ENCODE measurements around the gene FN3KRP. TPM values are rescaled to one million over a fixed set of nuclear protein-coding genes. Genes with fewer than 3 reads are reported as not detected.

Gene FN3KRP, protein sequence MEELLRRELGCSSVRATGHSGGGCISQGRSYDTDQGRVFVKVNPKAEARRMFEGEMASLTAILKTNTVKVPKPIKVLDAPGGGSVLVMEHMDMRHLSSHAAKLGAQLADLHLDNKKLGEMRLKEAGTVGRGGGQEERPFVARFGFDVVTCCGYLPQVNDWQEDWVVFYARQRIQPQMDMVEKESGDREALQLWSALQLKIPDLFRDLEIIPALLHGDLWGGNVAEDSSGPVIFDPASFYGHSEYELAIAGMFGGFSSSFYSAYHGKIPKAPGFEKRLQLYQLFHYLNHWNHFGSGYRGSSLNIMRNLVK
- 28.9 TPM in 2 replicates for total RNA-seq

DNA sequence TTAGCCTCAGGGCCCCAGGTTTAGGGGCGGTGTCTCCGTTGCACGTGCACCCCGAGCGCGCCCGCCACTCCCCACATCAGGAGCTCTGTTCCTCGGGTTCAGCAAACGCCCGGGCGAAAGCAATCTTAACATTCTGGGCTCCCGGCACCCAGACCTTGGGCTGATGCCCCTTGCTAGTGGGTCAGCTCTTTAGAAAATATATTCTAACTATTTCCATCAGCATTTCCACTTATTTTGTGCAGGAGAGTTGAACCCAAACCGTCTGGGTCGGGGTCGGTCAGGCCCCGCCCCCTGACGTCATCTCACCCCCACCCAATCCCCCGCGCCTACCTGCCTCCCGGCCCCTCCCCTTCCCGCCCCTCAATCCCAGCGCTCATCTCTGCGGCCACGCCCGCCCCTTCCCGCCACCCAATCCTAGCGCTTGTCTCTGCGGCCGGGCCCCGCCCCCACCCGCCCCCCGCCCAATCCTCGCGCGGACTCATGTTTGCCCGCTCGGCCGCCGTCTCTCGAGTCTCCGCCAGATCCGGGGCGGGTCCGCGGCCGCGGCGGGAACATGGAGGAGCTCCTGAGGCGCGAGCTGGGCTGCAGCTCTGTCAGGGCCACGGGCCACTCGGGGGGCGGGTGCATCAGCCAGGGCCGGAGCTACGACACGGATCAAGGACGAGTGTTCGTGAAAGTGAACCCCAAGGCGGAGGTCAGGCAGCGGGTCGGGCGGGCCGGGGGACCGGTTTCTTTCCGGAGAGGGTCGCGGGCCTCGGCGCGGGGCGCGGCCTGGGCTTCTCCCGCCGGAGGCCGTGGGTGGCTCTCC is at the start of gene FN3KRP:
Gene FN3KRP (plus strand): TSS at position 504 of the 808 bp plus-strand sequence. CDS start 50 bp downstream, at position 554.

DNA sequence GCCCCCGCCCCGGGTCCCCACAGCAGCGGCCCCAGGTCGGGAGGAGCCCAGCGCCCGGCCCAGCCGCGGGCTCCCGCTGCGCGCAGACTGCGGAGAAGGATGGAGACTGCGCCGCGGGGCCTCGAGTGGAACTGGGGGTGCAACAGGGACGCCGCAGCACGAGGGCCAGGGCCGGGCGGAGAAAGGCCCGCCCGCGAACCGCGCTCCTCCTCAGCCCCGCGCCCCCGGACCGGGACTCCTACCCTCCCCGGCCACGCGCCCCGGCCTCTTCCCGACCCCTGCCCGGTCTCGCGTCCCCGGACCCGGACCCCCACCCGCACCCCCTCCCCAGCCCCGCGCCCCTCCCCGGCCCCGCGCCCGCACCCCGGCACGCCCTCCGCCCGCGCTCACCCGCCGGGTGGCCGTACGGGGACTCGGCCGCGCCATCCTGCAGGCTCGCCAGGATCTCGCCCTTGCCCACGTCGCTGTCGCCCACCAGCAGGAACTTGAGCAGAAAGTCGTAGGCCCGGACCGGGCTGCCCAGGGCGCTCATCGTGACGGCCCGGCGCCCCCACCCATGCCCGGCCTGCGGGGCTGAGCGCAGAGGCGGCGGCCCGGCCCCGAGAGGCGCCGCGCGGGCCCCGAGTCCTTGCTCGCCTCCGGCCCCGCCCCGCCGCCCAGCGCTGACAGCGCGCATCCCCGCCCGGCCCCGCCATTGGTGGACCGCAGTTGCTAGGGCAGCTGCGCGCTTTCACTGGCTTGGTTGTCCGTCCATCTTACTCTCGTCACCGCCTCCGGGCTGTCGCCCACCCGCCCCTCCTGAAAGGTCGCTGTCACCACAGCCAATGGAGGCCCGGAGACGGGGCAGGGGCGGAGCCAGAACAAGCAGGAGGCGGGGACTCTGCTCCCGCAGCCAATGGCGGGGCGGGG is 18.2 kb upstream of the FN3KRP start, which contains the start of gene RAB40B:
Gene RAB40B (minus strand): TSS at position 634 of the 909 bp plus-strand sequence. CDS start 102 bp downstream, at position 532.

GRCh38 chr17:82734987-82735866 is 18.7 kb downstream of the FN3KRP start, which contains the start of gene FN3K:
Gene FN3K (plus strand): TSS chr17:82735615. CDS start chr17:82735637, 22 bp downstream.

DNA sequence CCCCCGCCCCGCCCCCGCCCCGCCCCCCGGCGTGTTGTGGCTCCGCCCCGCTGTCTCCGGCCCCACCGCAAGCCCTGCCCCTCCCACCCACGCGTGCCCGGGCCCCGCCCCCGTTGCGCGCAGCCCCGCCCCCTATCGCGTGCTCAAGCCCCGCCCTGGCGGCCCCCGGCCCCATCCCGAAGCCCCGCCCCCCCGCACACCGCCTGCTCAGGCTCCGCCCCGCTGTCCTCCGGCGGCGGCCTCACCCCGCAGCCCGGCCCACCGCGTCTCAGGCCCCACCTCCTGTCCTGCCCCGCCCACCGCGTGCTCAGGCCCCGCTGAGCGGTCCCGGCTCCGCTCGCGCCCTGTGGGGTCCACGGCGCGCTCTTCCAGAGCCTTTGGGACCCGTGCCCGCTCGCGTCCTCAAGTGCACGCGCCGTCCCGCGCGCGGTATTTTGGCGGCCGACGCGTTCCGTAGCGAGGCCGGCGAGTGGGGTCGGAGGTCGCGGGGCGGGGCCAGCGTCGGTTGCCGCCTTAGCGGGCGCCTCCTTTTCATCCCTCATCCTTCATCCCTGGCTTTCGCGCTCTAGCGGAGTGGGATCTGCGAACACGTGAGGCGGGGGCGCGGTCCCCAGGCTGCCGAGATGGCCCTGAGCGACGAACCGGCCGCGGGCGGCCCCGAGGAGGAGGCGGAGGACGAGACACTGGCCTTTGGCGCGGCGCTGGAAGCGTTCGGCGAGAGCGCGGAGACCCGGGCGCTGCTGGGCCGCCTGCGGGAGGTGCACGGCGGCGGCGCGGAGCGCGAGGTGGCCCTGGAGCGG is 35.3 kb downstream of the FN3KRP start, which contains the start of gene TBCD:
Gene TBCD (plus strand): TSS at position 495 of the 800 bp plus-strand sequence. CDS start 129 bp downstream, at position 624.

Other genes with a start within 250 kb of the FN3KRP start
- 28.3 and 33.9 TPM in 2 replicates for gene FOXK2, start 197.0 kb upstream of the FN3KRP start, total RNA-seq
- 70.3 and 73.1 TPM in 2 replicates for gene WDR45B, start 68.3 kb upstream of the FN3KRP start, total RNA-seq
- 2.7 and 9.4 TPM in 2 replicates for gene RAB40B, start 18.0 kb upstream of the FN3KRP start, total RNA-seq
- 2.1 and 2.5 TPM in 2 replicates for gene FN3K, start 18.9 kb downstream of the FN3KRP start, total RNA-seq
- 66.8 and 72.7 TPM in 2 replicates for gene TBCD, start 35.4 kb downstream of the FN3KRP start, total RNA-seq
- gene ZNF750, start 123.3 kb downstream of the FN3KRP start, total RNA-seq = not detected in 2 replicates

Data from mammary microvascular endothelial cell (primary cell).